Adrenal gland (tissue), 12 donors: ENCODE measurements around the gene CDHR3. TPM values are rescaled to one million over a fixed set of nuclear protein-coding genes. Genes with fewer than 3 reads are reported as not detected.

Experiments
- DNase-seq, 7 donors: peaks; one replicate each; pipeline ENCODE4 v3.0.0-alpha.2; 2019 to 2020
- H3K27ac ChIP-seq, 5 donors: fragments of 200-600 bp; sonication (generic) in 4 of 5; 1 replicate in 3 of 5; 2 replicates in 2 of 5; pipeline versions ENCODE4 v1.5.1 to v1.8.0; 2016 to 2020; ENCODE audit warnings: mild to moderate bottlenecking in 1 of 5
- H3K27me3 ChIP-seq: fragments of 200-600 bp; 2 replicates; pipeline ENCODE4 v1.8.0; 2021
- H3K36me3 ChIP-seq, 2 donors: fragments of 200-600 bp; replicated peaks in 1 of 2; 1 replicate in 1 of 2; 2 replicates in 1 of 2; pipeline versions ENCODE4 v1.5.1 to v1.8.0; 2018 to 2022
- H3K4me1 ChIP-seq, 2 donors: fragments of 200-600 bp; replicated peaks in 1 of 2; 1 replicate in 1 of 2; 2 replicates in 1 of 2; pipeline versions ENCODE4 v1.5.1 to v1.8.0; 2018 to 2021
- H3K4me3 ChIP-seq, 4 donors: fragments of 200-600 bp; sonication (generic) in 3 of 4; one replicate each; pipeline ENCODE4 v1.5.1; 2016 to 2018
- H3K9me3 ChIP-seq, 3 donors: fragments of 200-600 bp; sonication (generic) in 1 of 3; replicated peaks in 1 of 3; 1 replicate in 2 of 3; 2 replicates in 1 of 3; pipeline versions ENCODE4 v1.5.1 to v1.8.0; 2016 to 2021
- POLR2A ChIP-seq, 2 donors: fragments of 450-650 bp; IDR thresholded peaks; one replicate each; pipeline ENCODE4 v1.6.1; 2017; ENCODE audit warnings: antibody characterized with exemption in 2 of 2, mild to moderate bottlenecking in 2 of 2, moderate library complexity in 1 of 2
- WGBS, 4 donors: extraction: QIAGEN DNeasy Blood & Tissue Kit in 2 of 4; methylation state at CpG; one replicate each; pipeline versions ENCODE4 v1.1.5 to v1.1.7; 2013 to 2017; 5-methylcytosine and 5-hydroxymethylcytosine counted together
- intact Hi-C, 2 donors: fragments of 100-400 bp; cut with DNase I; formaldehyde crosslinking; loops; one replicate each; pipeline versions ENCODE4 v1.14.1 to v1.15.0; 2022 to 2023
- polyA plus RNA-seq, 3 donors: library from polyadenylated mRNA; stranded (reverse); fragments of 200-250 nt in 2 of 3; fragments of 350-450 nt in 1 of 3; fragmentation: Illumina TruSeq in 1 of 3; extraction: RNeasy Lipid Tissue Mini Kit (QIAGEN cat#74804) in 1 of 3; gene quantifications; one replicate each; pipeline ENCODE4 v1.2.3, GENCODE V29; 2013 to 2014
- total RNA-seq, 9 donors: library from RNA; depleted of rRNA in 4 of 9; stranded (reverse); fragments of >200 nt in 4 of 9; fragments of 120-200 nt in 1 of 9; fragmentation: NEBNext Ultra II Directional in 1 of 9; extraction: Animal tissue kit (Norgen Biotek cat#: 25700) in 1 of 9; gene quantifications; one replicate each; pipeline versions ENCODE4 v1.1.0 to v1.2.4, GENCODE V29; 2013 to 2023
- TF ChIP-seq, protein P1 (sequence below), 6 experiments: fragments of 450-650 bp in 4 of 6; fragments of 200-600 bp in 2 of 6; sonication (generic) in 1 of 6; IDR thresholded peaks; 1 replicate in 5 of 6; 2 replicates in 1 of 6; pipeline versions ENCODE4 v1.5.1 to v1.8.0; 2016 to 2021; ENCODE audit warnings: antibody characterized with exemption in 6 of 6, mild to moderate bottlenecking in 2 of 6, moderate library complexity in 1 of 6
- donor health status: healthy with polysubstance abuse.
- donor health status: Bipolar disorder and iron deficiency.
- donor health status: DM: yes; HTN: yes; CAD: no.
- donor health status: DM: no; HTN: no; CAD: no.
- donor health status: DM: no; HTN: no; CAD: no.
- donor health status: DM: yes; HTN: yes; CAD: no.

The CDHR3 gene
- total and polyA plus RNA-seq, 12 donors: 0.66 to 5.0 (median 2.3) TPM

GRCh38 chr7:105996860-105997737 is 34.0 kb downstream of the CDHR3 start:
- Histone ChIP-seq H3K4me3 (no peak overlapping the region), H3K4me1 (no peaks in the 10 kb centered on the region), H3K27ac (no peak overlapping the region), H3K9me3 (no peaks in the 10 kb centered on the region), H3K36me3 (no peaks in the 10 kb centered on the region), H3K27me3 (no peaks in the 10 kb centered on the region)
- TF ChIP-seq, protein P1, sequence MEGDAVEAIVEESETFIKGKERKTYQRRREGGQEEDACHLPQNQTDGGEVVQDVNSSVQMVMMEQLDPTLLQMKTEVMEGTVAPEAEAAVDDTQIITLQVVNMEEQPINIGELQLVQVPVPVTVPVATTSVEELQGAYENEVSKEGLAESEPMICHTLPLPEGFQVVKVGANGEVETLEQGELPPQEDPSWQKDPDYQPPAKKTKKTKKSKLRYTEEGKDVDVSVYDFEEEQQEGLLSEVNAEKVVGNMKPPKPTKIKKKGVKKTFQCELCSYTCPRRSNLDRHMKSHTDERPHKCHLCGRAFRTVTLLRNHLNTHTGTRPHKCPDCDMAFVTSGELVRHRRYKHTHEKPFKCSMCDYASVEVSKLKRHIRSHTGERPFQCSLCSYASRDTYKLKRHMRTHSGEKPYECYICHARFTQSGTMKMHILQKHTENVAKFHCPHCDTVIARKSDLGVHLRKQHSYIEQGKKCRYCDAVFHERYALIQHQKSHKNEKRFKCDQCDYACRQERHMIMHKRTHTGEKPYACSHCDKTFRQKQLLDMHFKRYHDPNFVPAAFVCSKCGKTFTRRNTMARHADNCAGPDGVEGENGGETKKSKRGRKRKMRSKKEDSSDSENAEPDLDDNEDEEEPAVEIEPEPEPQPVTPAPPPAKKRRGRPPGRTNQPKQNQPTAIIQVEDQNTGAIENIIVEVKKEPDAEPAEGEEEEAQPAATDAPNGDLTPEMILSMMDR (IDR thresholded peaks at IDR 0.05): no peak
- TF ChIP-seq POLR2A (IDR thresholded peaks at IDR 0.05): no peak
- intact Hi-C loops: no loop called here
- no peak for DNase-seq
- WGBS, 4 donors: 53 to 95% (median 76%) methylated on average over 5 of the region's 5 CpGs

DNA sequence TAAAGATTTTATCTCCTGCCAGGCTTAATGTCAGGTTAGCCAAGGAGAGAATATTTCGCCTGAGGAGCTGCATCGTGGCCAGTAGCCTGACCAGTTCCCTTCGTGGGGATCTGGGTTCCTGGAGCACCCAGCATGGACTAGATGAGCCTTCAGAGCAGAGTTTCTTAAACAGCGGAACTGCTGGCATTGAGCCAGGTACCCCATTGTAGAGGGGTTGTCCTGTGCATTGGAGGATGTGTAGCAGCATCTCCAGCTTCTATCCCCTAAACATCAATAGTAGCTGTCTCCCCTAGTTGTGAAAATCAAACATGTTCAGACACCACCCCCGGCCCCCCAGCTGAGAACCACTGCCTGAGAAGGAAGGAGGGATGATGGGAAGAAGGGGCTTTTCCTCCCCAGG is 36.2 kb downstream of the CDHR3 start:
- TF ChIP-seq POLR2A (IDR thresholded peaks at IDR 0.05): no peak
- TF ChIP-seq, protein P1 (IDR thresholded peaks at IDR 0.05): no peak
- 77 to 83% (median 80%) methylated on average over 5 of the region's 5 CpGs for WGBS, 4 donors
- Histone ChIP-seq H3K27me3 (no peaks in the 10 kb centered on the region), H3K9me3 (no peaks in the 10 kb centered on the region), H3K27ac (no peak overlapping the region), H3K4me3 (no peak overlapping the region), H3K36me3 (no peaks in the 10 kb centered on the region), H3K4me1 (no peaks in the 10 kb centered on the region)
- intact Hi-C loops: no loop called here
- no peak for DNase-seq

DNA sequence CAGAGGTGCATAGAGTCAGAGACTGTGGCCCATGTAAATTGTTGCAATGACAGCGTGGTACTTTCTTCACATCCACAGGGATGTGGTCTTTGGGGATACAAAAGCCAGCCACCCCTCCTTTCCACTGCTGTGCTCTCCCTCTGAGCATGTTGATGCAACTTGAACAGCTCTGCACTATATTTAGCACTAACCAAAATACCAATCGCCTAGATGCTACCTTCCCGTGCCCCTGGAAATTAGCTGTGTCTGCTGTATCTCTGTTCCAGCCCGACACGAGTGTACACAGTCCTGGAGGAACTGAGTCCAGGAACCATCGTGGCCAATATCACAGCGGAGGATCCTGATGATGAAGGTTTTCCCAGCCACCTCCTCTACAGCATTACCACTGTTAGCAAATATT is 38.1 kb downstream of the CDHR3 start:
- no peaks in the 10 kb centered on the region for H3K9me3 ChIP-seq
- no peak overlapping the region for H3K27ac ChIP-seq
- H3K4me3 ChIP-seq: no peak overlapping the region
- H3K4me1 ChIP-seq: no peaks in the 10 kb centered on the region
- no peaks in the 10 kb centered on the region for H3K36me3 ChIP-seq
- no peaks in the 10 kb centered on the region for H3K27me3 ChIP-seq
- WGBS, 4 donors: 74 to 81% (median 76%) methylated on average over 7 of the region's 7 CpGs
- no peak for DNase-seq
- TF ChIP-seq POLR2A (IDR thresholded peaks at IDR 0.05): no peak
- TF ChIP-seq, protein P1 (IDR thresholded peaks at IDR 0.05): no peak
- intact Hi-C loops: loop anchor here in 1 of 2 donors (10.0 kb wide), 1 partner anchor 66 kb away; no protein-coding TSS in a partner anchor

GRCh38 chr7:106001886-106002285 is 38.8 kb downstream of the CDHR3 start:
- DNase-seq: no peak
- H3K4me1 ChIP-seq: no peaks in the 10 kb centered on the region
- H3K27ac ChIP-seq: no peak overlapping the region
- no peak overlapping the region for H3K4me3 ChIP-seq
- TF ChIP-seq, protein P1 (IDR thresholded peaks at IDR 0.05): no peak
- no peak for TF ChIP-seq POLR2A (IDR thresholded peaks at IDR 0.05)
- intact Hi-C loops: loop anchor here in 1 of 2 donors (10.0 kb wide), 1 partner anchor 67 kb away; no protein-coding TSS in a partner anchor
- H3K36me3 ChIP-seq: no peaks in the 10 kb centered on the region
- no peaks in the 10 kb centered on the region for H3K9me3 ChIP-seq
- 63 to 88% (median 79%) methylated on average over 1 of the region's 1 CpG for WGBS, 4 donors
- H3K27me3 ChIP-seq: no peaks in the 10 kb centered on the region
